Activated CD8-positive, alpha-beta T cell treated with anti-CD3 and anti-CD28 coated beads for 36 hours (primary cell): ENCODE measurements around the gene ZXDB. TPM values are rescaled to one million over a fixed set of nuclear protein-coding genes. Genes with fewer than 3 reads are reported as not detected.

Experiments used
- ATAC-seq: fragments of 200-7000 bp; cut with Tn5 transposase; one replicate; pipeline ENCODE4 v1.10.0; 2021; ENCODE audit warnings: mild to moderate bottlenecking, moderate library complexity
- CTCF ChIA-PET: fragments of 350-600 bp; sonication (Branson Sonifier 250); formaldehyde crosslinking; loops from one replicate; lab custom pipeline; 2021; ENCODE audit warnings: antibody characterized with exemption; lab: Charles Lee
- POLR2A ChIA-PET: fragments of 350-600 bp; sonication (Branson Sonifier 250); formaldehyde crosslinking; loops from one replicate; lab custom pipeline; 2021; ENCODE audit warnings: antibody characterized with exemption; lab: Charles Lee
- DNase-seq: peaks from one replicate; pipeline ENCODE4 v3.0.0-alpha.2; 2020
- H3K27ac Mint-ChIP-seq: one replicate; pipeline ENCODE4 v1.8.0; 2021; ENCODE audit warnings: mild to moderate bottlenecking, mixed read lengths
- H3K27me3 Mint-ChIP-seq: one replicate; pipeline ENCODE4 v1.8.0; 2021; ENCODE audit warnings: mixed read lengths
- H3K36me3 Mint-ChIP-seq: one replicate; pipeline ENCODE4 v1.8.0; 2021; ENCODE audit warnings: low read depth, mixed read lengths
- H3K4me1 Mint-ChIP-seq: one replicate; pipeline ENCODE4 v1.8.0; 2021; ENCODE audit warnings: low read depth, mixed read lengths
- H3K4me3 Mint-ChIP-seq: one replicate; pipeline ENCODE4 v1.8.0; 2021; ENCODE audit warnings: mild to moderate bottlenecking, moderate library complexity, mixed read lengths
- H3K9me3 Mint-ChIP-seq: one replicate; pipeline ENCODE4 v1.8.0; 2021; ENCODE audit warnings: mixed read lengths
- CTCF ChIP-seq: fragments of 200-600 bp; IDR thresholded peaks from one replicate; pipeline ENCODE4 v1.8.0; 2022; ENCODE audit warnings: antibody characterized with exemption, mild to moderate bottlenecking
- intact Hi-C: fragments of 100-400 bp; cut with micrococcal nuclease; formaldehyde crosslinking; loops from one replicate; pipeline ENCODE4 v1.10.0; 2022
- total RNA-seq, 2 experiments: library from RNA; stranded (reverse); gene quantifications; one replicate each; pipeline ENCODE4 v1.2.3, GENCODE V29; 2021

The ZXDB gene
- total RNA-seq, 2 experiments from 2014 or later, result 6.0 to 6.6 TPM

- Mint-ChIP-seq H3K4me3 (no peak overlapping the region), H3K4me1 (no peaks in the 10 kb centered on the region), H3K27ac (no peak overlapping the region), H3K27me3 (no peaks in the 10 kb centered on the region), H3K9me3 (peaks cover 16% of the 10 kb centered on the region), H3K36me3 (no peaks in the 10 kb centered on the region)
- POLR2A ChIA-PET, result no interaction called here
- DNase-seq (no peak), ATAC-seq (no peak)
- intact Hi-C loops, result no loop called here
- CTCF ChIA-PET, result no interaction called here
- no peak for TF ChIP-seq CTCF
Measured at GRCh38 chrX:57641338-57641737, 49.5 kb downstream of the ZXDB start.

GRCh38 chrX:57643698-57644097 lies 51.9 kb downstream of the ZXDB start:
- Mint-ChIP-seq H3K4me1 (no peaks in the 10 kb centered on the region), H3K9me3 (peaks cover 9% of the 10 kb centered on the region), H3K27me3 (no peaks in the 10 kb centered on the region), H3K36me3 (no peaks in the 10 kb centered on the region), H3K4me3 (no peak overlapping the region), H3K27ac (no peak overlapping the region)
- TF ChIP-seq CTCF, result no peak
- ChIA-PET CTCF (no interaction called here), POLR2A (no interaction called here)
- intact Hi-C loops, result no loop called here
- ATAC-seq (no peak), DNase-seq (no peak)

GRCh38 chrX:57647020-57647419 lies 55.2 kb downstream of the ZXDB start:
- intact Hi-C loops, result no loop called here
- ChIA-PET POLR2A (no interaction called here), CTCF (no interaction called here)
- Mint-ChIP-seq H3K27ac (no peak overlapping the region), H3K9me3 (no peaks in the 10 kb centered on the region), H3K36me3 (no peaks in the 10 kb centered on the region), H3K4me3 (no peak overlapping the region), H3K27me3 (no peaks in the 10 kb centered on the region), H3K4me1 (no peaks in the 10 kb centered on the region)
- ATAC-seq, result no peak
- no peak for TF ChIP-seq CTCF
- no peak for DNase-seq

Other genes starting within 250 kb of the ZXDB start
- gene NLRP2B, start 88.2 kb downstream of the ZXDB start, total RNA-seq, result not detected